IMR-90 (cell line): Measurements from ENCODE around the gene KRTAP12-4. TPM values are rescaled to one million over a fixed set of nuclear protein-coding genes. Genes with fewer than 3 reads are reported as not detected.

Source experiments
- ATAC-seq: fragments of 200-7000 bp; cut with Tn5 transposase; 2 replicates; pipeline ENCODE4 v1.9.1; 2020; ENCODE audit warnings: low read depth, mild to moderate bottlenecking, moderate library complexity
- BruUV-seq: library from RNA; stranded (reverse); fragments of 400-500 nt; replicated peaks from 2 replicates; lab custom pipeline; 2021; lab: Mats Ljungman, UMichigan
- CTCF ChIA-PET: fragments of 300-600 bp; formaldehyde crosslinking; extraction: SDS; loops from one replicate; lab custom pipeline; 2021; ENCODE audit warnings: antibody characterized with exemption; lab: Yijun Ruan, JAX
- POLR2A ChIA-PET: fragments of 300-600 bp; sonication (Branson Sonifier 250); formaldehyde crosslinking; loops from one replicate; lab custom pipeline; 2022; ENCODE audit warnings: antibody characterized with exemption; ENCODE audit not compliant: unreplicated experiment; lab: Charles Lee
- DNase-seq: peaks from one replicate; pipeline ENCODE4 v3.0.0; 2013
- H2AFZ ChIP-seq: replicated peaks from 2 replicates; pipeline ENCODE3; 2013; ENCODE audit warnings: low read length, mild to moderate bottlenecking; ENCODE audit not compliant: poor library complexity
- H2AK5ac ChIP-seq: 2 replicates; pipeline ENCODE4 v1.6.1; 2013; ENCODE audit warnings: low read depth, low read length, inconsistent platforms
- H2AK9ac ChIP-seq: replicated peaks from 2 replicates; pipeline ENCODE3; 2013; ENCODE audit warnings: mild to moderate bottlenecking, low read depth, low read length, moderate library complexity; ENCODE audit not compliant: poor library complexity
- H2BK120ac ChIP-seq: 2 replicates; pipeline ENCODE4 v1.6.1; 2013; ENCODE audit warnings: low read depth, low read length, inconsistent platforms
- H2BK15ac ChIP-seq: 3 replicates; pipeline ENCODE4 v1.6.1; 2013; ENCODE audit warnings: low read depth, low read length, inconsistent platforms
- H2BK20ac ChIP-seq: 2 replicates; pipeline ENCODE4 v1.6.1; 2013; ENCODE audit warnings: low read depth, mild to moderate bottlenecking, inconsistent platforms, low read length, moderate library complexity
- H2BK5ac ChIP-seq: 2 replicates; pipeline ENCODE4 v1.6.1; 2013; ENCODE audit warnings: mild to moderate bottlenecking, low read depth, low read length, inconsistent platforms; ENCODE audit not compliant: poor library complexity, severe bottlenecking
- H3K14ac ChIP-seq: replicated peaks from 2 replicates; pipeline ENCODE4 v1.6.1; 2013; ENCODE audit warnings: low read depth, low read length, inconsistent platforms
- H3K18ac ChIP-seq: 2 replicates; pipeline ENCODE4 v1.6.1; 2013; ENCODE audit warnings: low read depth, low read length, control low read depth
- H3K23ac ChIP-seq: 2 replicates; pipeline ENCODE4 v1.6.1; 2013; ENCODE audit warnings: low read depth, low read length, inconsistent platforms
- H3K27ac ChIP-seq: 2 replicates; pipeline ENCODE4 v1.5.1; 2013; ENCODE audit warnings: mild to moderate bottlenecking, control low read depth, low read length; ENCODE audit not compliant: insufficient read depth
- H3K27me3 ChIP-seq: 2 replicates; pipeline ENCODE4 v1.6.1; 2013; ENCODE audit warnings: low read length; ENCODE audit not compliant: control insufficient read depth, insufficient read depth
- H3K36me3 ChIP-seq: 2 replicates; pipeline ENCODE4 v1.6.1; 2013; ENCODE audit warnings: low read length, mixed read lengths; ENCODE audit not compliant: control insufficient read depth, insufficient read depth
- H3K4ac ChIP-seq: 2 replicates; pipeline ENCODE4 v1.6.1; 2013; ENCODE audit warnings: low read depth, low read length, inconsistent platforms
- H3K4me1 ChIP-seq: 2 replicates; pipeline ENCODE4 v1.6.1; 2013; ENCODE audit warnings: low read length, mixed read lengths; ENCODE audit not compliant: control insufficient read depth, insufficient read depth
- H3K4me2 ChIP-seq: 2 replicates; pipeline ENCODE4 v1.6.1; 2013; ENCODE audit warnings: low read depth, mild to moderate bottlenecking, control low read depth, low read length, moderate library complexity
- H3K4me3 ChIP-seq: 2 replicates; pipeline ENCODE4 v1.5.1; 2013; ENCODE audit warnings: low read depth, mild to moderate bottlenecking, control low read depth, low read length, moderate library complexity; ENCODE audit not compliant: insufficient read depth
- H3K56ac ChIP-seq: 2 replicates; pipeline ENCODE4 v1.6.1; 2013; ENCODE audit warnings: low read length, inconsistent platforms; ENCODE audit not compliant: insufficient read depth; ENCODE audit errors: extremely low read depth
- H3K79me1 ChIP-seq, 2 experiments: 2 replicates each; pipeline ENCODE4 v1.6.1; 2013; ENCODE audit warnings: low read length in 2 of 2, inconsistent platforms in 1 of 2, low read depth in 1 of 2
- H3K9ac ChIP-seq: 2 replicates; pipeline ENCODE4 v1.6.1; 2013; ENCODE audit warnings: low read depth, low read length, control low read depth
- H3K9me1 ChIP-seq: 2 replicates; pipeline ENCODE4 v1.6.1; 2013; ENCODE audit warnings: low read length, inconsistent platforms; ENCODE audit not compliant: insufficient read depth
- H3K9me3 ChIP-seq: 2 replicates; pipeline ENCODE4 v1.6.1; 2013; ENCODE audit warnings: low read length; ENCODE audit not compliant: control insufficient read depth, insufficient read depth
- H4K20me1 ChIP-seq: 2 replicates; pipeline ENCODE4 v1.6.1; 2013; ENCODE audit warnings: low read length, inconsistent platforms; ENCODE audit not compliant: insufficient read depth
- H4K5ac ChIP-seq: 2 replicates; pipeline ENCODE4 v1.6.1; 2013; ENCODE audit warnings: mild to moderate bottlenecking, low read depth, low read length, control low read depth
- H4K8ac ChIP-seq, 2 experiments: 2 replicates each; pipeline ENCODE4 v1.6.1; 2013; ENCODE audit warnings: low read depth in 2 of 2, low read length in 2 of 2, control low read depth in 1 of 2, inconsistent platforms in 1 of 2
- H4K91ac ChIP-seq: 2 replicates; pipeline ENCODE4 v1.6.1; 2013; ENCODE audit warnings: low read depth, low read length, inconsistent platforms; ENCODE audit not compliant: insufficient read depth
- BHLHE40 ChIP-seq: fragments of 150-350 bp; IDR thresholded peaks from 2 replicates; pipeline ENCODE4 v1.6.1; 2016; ENCODE audit warnings: mild to moderate bottlenecking, low read depth, low read length
- CEBPB ChIP-seq: IDR thresholded peaks from 2 replicates; pipeline ENCODE4 v1.6.1; 2012; ENCODE audit warnings: low read depth, low read length, improper control_type of control experiment
- CHD1 ChIP-seq: IDR thresholded peaks from 2 replicates; pipeline ENCODE4 v1.6.1; 2012; ENCODE audit warnings: low read depth, low read length, improper control_type of control experiment
- CTCF ChIP-seq: conservative IDR thresholded peaks from 2 replicates; pipeline ENCODE4 v1.5.1; 2012; ENCODE audit warnings: mild to moderate bottlenecking, low read depth, low read length, improper control_type of control experiment
- FOS ChIP-seq: fragments of 150-350 bp; IDR thresholded peaks from 2 replicates; pipeline ENCODE4 v1.6.1; 2016; ENCODE audit warnings: low read depth, low read length
- MAFK ChIP-seq: IDR thresholded peaks from 2 replicates; pipeline ENCODE4 v1.6.1; 2012; ENCODE audit warnings: low read depth, low read length, improper control_type of control experiment
- MAZ ChIP-seq: IDR thresholded peaks from 2 replicates; pipeline ENCODE4 v1.6.1; 2012; ENCODE audit warnings: low read depth, mild to moderate bottlenecking, low read length, improper control_type of control experiment, moderate library complexity, borderline replicate concordance
- MXI1 ChIP-seq: IDR thresholded peaks from 2 replicates; pipeline ENCODE4 v1.6.1; 2012; ENCODE audit warnings: low read depth, mild to moderate bottlenecking, low read length, moderate library complexity, borderline replicate concordance
- NFE2L2 ChIP-seq: fragments of 150-350 bp; IDR thresholded peaks from 2 replicates; pipeline ENCODE4 v1.6.1; 2016; ENCODE audit warnings: low read depth, mild to moderate bottlenecking, low read length
- POLR2A ChIP-seq: IDR thresholded peaks from 2 replicates; pipeline ENCODE4 v1.6.1; 2012; ENCODE audit warnings: mild to moderate bottlenecking, low read depth, low read length
- RAD21 ChIP-seq: IDR thresholded peaks from 2 replicates; pipeline ENCODE4 v1.6.1; 2012; ENCODE audit warnings: low read length, improper control_type of control experiment
- RCOR1 ChIP-seq: IDR thresholded peaks from 2 replicates; pipeline ENCODE4 v1.6.1; 2012; ENCODE audit warnings: mild to moderate bottlenecking, low read length, improper control_type of control experiment; ENCODE audit not compliant: insufficient replicate concordance
- RFX5 ChIP-seq: IDR thresholded peaks from 2 replicates; pipeline ENCODE4 v1.8.0; 2012; ENCODE audit warnings: low read depth, mild to moderate bottlenecking, low read length, moderate library complexity
- SMC3 ChIP-seq: fragments of 150-350 bp; IDR thresholded peaks from 2 replicates; pipeline ENCODE4 v1.6.1; 2016; ENCODE audit warnings: low read depth, mild to moderate bottlenecking, antibody characterized with exemption, low read length, moderate library complexity
- USF2 ChIP-seq: fragments of 150-350 bp; IDR thresholded peaks from 2 replicates; pipeline ENCODE4 v1.6.1; 2017; ENCODE audit warnings: mild to moderate bottlenecking, antibody characterized with exemption, low read length, low read depth
- WGBS, 2 experiments: methylation state at CpG; one replicate each; pipeline versions ENCODE4 v1.1.5 to v1.1.7; 2013; ENCODE audit warnings: missing lambda C conversion rate in 2 of 2; ENCODE audit not compliant: insufficient read length in 1 of 2; ENCODE audit errors: extremely low coverage in 2 of 2; 5-methylcytosine and 5-hydroxymethylcytosine counted together
- dilution Hi-C: fragments of 300-500 bp; cut with HindIII; formaldehyde crosslinking; loops from one replicate; pipeline ENCODE4 v1.14.3; 2018; ENCODE audit warnings: low sequenced_read_pairs; ENCODE audit not compliant: unreplicated experiment
- in situ Hi-C: fragments of 300-500 bp; cut with MboI; formaldehyde crosslinking; loops from 3 replicates; pipeline ENCODE4 v1.14.3; 2019; ENCODE audit warnings: low sequenced_read_pairs, inconsistent platforms, mixed read lengths
- intact Hi-C: fragments of 100-400 bp; cut with micrococcal nuclease; formaldehyde crosslinking; loops from 2 replicates; pipeline ENCODE4 v1.10.0; 2022
- polyA plus RNA-seq, 3 experiments: library from polyadenylated mRNA; depleted of rRNA; stranded (reverse); fragments of >200 nt; gene quantifications; 2 replicates each; pipeline ENCODE4 v1.2.3, GENCODE V29; 2012; ENCODE audit warnings: low replicate concordance in 1 of 3
- total RNA-seq: library from RNA; depleted of rRNA; stranded (reverse); fragments of >200 nt; gene quantifications from 2 replicates; pipeline ENCODE4 v1.2.3, GENCODE V29; 2012
- TF ChIP-seq, protein P1 (sequence below): fragments of 150-350 bp; IDR thresholded peaks from 2 replicates; pipeline ENCODE4 v1.6.1; 2016; ENCODE audit warnings: low read depth, mild to moderate bottlenecking, low read length, moderate library complexity, borderline replicate concordance

KRTAP12-4 gene
- total and polyA plus RNA-seq, 2 of the 4 experiments (the other 2 are of a cell fraction), result not detected

GRCh38 chr21:44667612-44668011 lies 13.2 kb upstream of the KRTAP12-4 start:
- no peak overlapping the region for H3K18ac ChIP-seq
- no peak overlapping the region for H2BK120ac ChIP-seq
- intact Hi-C loops (no loop called here), in situ Hi-C loops (no loop called here), dilution Hi-C loops (no loop called here)
- no peaks in the 10 kb centered on the region for H3K4me1 ChIP-seq
- POLR2A ChIA-PET, result no interaction called here
- no peak overlapping the region for H3K56ac ChIP-seq
- H3K27ac ChIP-seq, result no peak overlapping the region
- no peak overlapping the region for H4K5ac ChIP-seq
- CTCF ChIA-PET, result no interaction called here
- TF ChIP-seq MAFK, result no peak
- TF ChIP-seq CHD1, result no peak
- no peak for TF ChIP-seq USF2
- TF ChIP-seq NFE2L2, result no peak
- TF ChIP-seq FOS, result no peak
- no peak for TF ChIP-seq BHLHE40
- no peak for TF ChIP-seq RAD21
- TF ChIP-seq MXI1, result no peak
- TF ChIP-seq SMC3, result no peak
- no peak for TF ChIP-seq RCOR1
- TF ChIP-seq POLR2A, result no peak
- no peak for TF ChIP-seq RFX5
- TF ChIP-seq CEBPB, result no peak
- TF ChIP-seq CTCF, result no peak
- no peak for TF ChIP-seq MAZ
- TF ChIP-seq, protein P1, sequence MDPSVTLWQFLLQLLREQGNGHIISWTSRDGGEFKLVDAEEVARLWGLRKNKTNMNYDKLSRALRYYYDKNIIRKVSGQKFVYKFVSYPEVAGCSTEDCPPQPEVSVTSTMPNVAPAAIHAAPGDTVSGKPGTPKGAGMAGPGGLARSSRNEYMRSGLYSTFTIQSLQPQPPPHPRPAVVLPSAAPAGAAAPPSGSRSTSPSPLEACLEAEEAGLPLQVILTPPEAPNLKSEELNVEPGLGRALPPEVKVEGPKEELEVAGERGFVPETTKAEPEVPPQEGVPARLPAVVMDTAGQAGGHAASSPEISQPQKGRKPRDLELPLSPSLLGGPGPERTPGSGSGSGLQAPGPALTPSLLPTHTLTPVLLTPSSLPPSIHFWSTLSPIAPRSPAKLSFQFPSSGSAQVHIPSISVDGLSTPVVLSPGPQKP, result no peak
- H2BK15ac ChIP-seq, result no peak overlapping the region
- no TSS peak for BruUV-seq
- H2AK5ac ChIP-seq, result no peak overlapping the region
- WGBS, 2 experiments, result no CpG with 5 or more reads among the region's 1 CpG
- no peak overlapping the region for H3K4me3 ChIP-seq
- H2AFZ ChIP-seq, result no peak overlapping the region
- H2BK20ac ChIP-seq, result no peak overlapping the region
- no peak overlapping the region for H2BK5ac ChIP-seq
- H3K9me3 ChIP-seq, result peaks cover 3% of the 10 kb centered on the region; the same call in 1 of the 2 replicates
- H3K36me3 ChIP-seq, result no peaks in the 10 kb centered on the region
- no peak overlapping the region for H3K4me2 ChIP-seq
- no peak overlapping the region for H2AK9ac ChIP-seq
- no peak overlapping the region for H4K8ac ChIP-seq
- 0 out of 2 replicates have a peak, but pooled peaks cover 3% of the 10 kb centered on the region for H3K27me3 ChIP-seq
- H3K9ac ChIP-seq, result no peak overlapping the region
- H3K14ac ChIP-seq, result no peak overlapping the region
- ATAC-seq (no peak), DNase-seq (no peak)
- H3K23ac ChIP-seq, result no peak overlapping the region
- no peaks in the 10 kb centered on the region for H3K79me1 ChIP-seq
- H3K4ac ChIP-seq, result no peak overlapping the region
- no peaks in the 10 kb centered on the region for H3K9me1 ChIP-seq
- no peaks in the 10 kb centered on the region for H4K20me1 ChIP-seq
- H4K91ac ChIP-seq, result no peak overlapping the region
